Ovary (tissue), 9 donors: ENCODE data around the gene TPK1. TPM values are rescaled to one million over a fixed set of nuclear protein-coding genes. Genes with fewer than 3 reads are reported as not detected.

Experiments used
- DNase-seq, 5 donors: peaks; one replicate each; pipeline ENCODE4 v3.0.0-alpha.2; 2019 to 2020
- H3K27ac ChIP-seq, 2 donors: fragments of 200-600 bp; one replicate each; pipeline versions ENCODE4 v1.5.1 to v1.8.0; 2019 to 2022
- H3K27me3 ChIP-seq: fragments of 200-600 bp; one replicate; pipeline ENCODE4 v1.8.0; 2022
- H3K36me3 ChIP-seq: fragments of 200-600 bp; sonication (generic); one replicate; pipeline ENCODE4 v1.5.1; 2019
- H3K4me1 ChIP-seq: one replicate; pipeline ENCODE4 v1.8.1; 2013; ENCODE audit warnings: mild to moderate bottlenecking, moderate library complexity; ENCODE audit not compliant: insufficient read depth
- H3K4me3 ChIP-seq: fragments of 200-600 bp; sonication (generic); one replicate; pipeline ENCODE4 v1.5.1; 2017
- H3K9me3 ChIP-seq, 2 donors: fragments of 200-600 bp in 1 of 2; sonication (generic) in 1 of 2; one replicate each; pipeline versions ENCODE4 v1.5.1 to v1.8.1; 2013 to 2019; ENCODE audit warnings: mild to moderate bottlenecking in 1 of 2, moderate library complexity in 1 of 2
- EP300 ChIP-seq: sonication (generic); formaldehyde crosslinking; IDR thresholded peaks from one replicate; pipeline ENCODE4 v1.6.1; 2017; ENCODE audit warnings: antibody characterized with exemption
- POLR2A ChIP-seq: fragments of 450-650 bp; IDR thresholded peaks from one replicate; pipeline ENCODE4 v1.6.1; 2017; ENCODE audit warnings: antibody characterized with exemption, mild to moderate bottlenecking, moderate library complexity
- WGBS, 3 donors: extraction: QIAGEN DNeasy Blood & Tissue Kit in 1 of 3; methylation state at CpG; one replicate each; pipeline versions ENCODE4 v1.1.5 to v1.1.7; 2013 to 2017; 5-methylcytosine and 5-hydroxymethylcytosine counted together
- intact Hi-C, 4 donors: fragments of 100-400 bp; cut with DNase I; formaldehyde crosslinking; loops; one replicate each; pipeline versions ENCODE4 v1.11.0 to v1.15.1; 2022 to 2023
- polyA plus RNA-seq, 2 donors: library from polyadenylated mRNA; stranded (reverse); fragments of 200-250 nt in 1 of 2; fragments of 350-450 nt in 1 of 2; fragmentation: Illumina TruSeq in 1 of 2; extraction: RNeasy Lipid Tissue Mini Kit (QIAGEN cat#74804) in 1 of 2; gene quantifications; one replicate each; pipeline ENCODE4 v1.2.3, GENCODE V29; 2013 to 2014
- total RNA-seq, 7 donors: library from RNA; depleted of rRNA in 2 of 7; stranded (reverse); fragments of >200 nt in 2 of 7; fragmentation: NEBNext Ultra II Directional in 3 of 7; extraction: Animal tissue kit (Norgen Biotek cat#: 25700) in 3 of 7; gene quantifications; one replicate each; pipeline versions ENCODE4 v1.1.0 to v1.2.4, GENCODE V29; 2016 to 2023
- TF ChIP-seq, protein P1 (sequence below), 3 donors: fragments of 450-650 bp in 2 of 3; fragments of 200-600 bp in 1 of 3; IDR thresholded peaks; one replicate each; pipeline versions ENCODE4 v1.5.1 to v1.8.0; 2016 to 2022; ENCODE audit warnings: antibody characterized with exemption in 3 of 3, mild to moderate bottlenecking in 1 of 3
- donor health status: DM: no; HTN: no; CAD: no; lungs with moderate emphysema.
- donor health status: DM: no; HTN: no; CAD: no.
- donor health status: Bipolar disorder and iron deficiency.
- donor health status: DM: yes; HTN: yes; CAD: no.
- donor health status: DM: no; HTN: no; CAD: no.
- donor health status: DM: yes; HTN: yes; CAD: no.

TPK1 gene
- total and polyA plus RNA-seq, 9 donors: 3.2 to 13.1 (median 4.6) TPM

DNA sequence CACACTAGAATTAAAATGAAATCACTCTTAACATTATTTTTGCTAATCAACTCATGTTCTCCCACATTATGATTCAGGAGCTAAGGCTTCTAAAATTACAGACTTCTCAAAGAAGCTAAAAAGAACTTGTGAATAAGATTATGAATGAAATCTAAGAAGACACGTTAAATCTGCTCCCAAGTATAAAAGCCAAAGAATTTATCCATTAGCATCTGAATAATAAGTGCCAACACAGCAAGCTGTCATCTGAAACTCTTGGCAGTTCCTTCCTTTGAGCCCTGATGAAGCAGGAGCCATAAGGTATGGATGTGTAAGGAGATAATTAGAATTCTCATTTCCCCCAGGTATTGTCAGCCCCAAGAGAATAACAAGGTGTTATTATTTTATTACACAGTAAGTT, 50.3 kb downstream of the TPK1 start:
- H3K4me3 ChIP-seq: no peak overlapping the region
- intact Hi-C loops: no loop called here
- DNase-seq: no peak
- no peaks in the 10 kb centered on the region for H3K27me3 ChIP-seq
- no peak for TF ChIP-seq EP300
- TF ChIP-seq, protein P1, sequence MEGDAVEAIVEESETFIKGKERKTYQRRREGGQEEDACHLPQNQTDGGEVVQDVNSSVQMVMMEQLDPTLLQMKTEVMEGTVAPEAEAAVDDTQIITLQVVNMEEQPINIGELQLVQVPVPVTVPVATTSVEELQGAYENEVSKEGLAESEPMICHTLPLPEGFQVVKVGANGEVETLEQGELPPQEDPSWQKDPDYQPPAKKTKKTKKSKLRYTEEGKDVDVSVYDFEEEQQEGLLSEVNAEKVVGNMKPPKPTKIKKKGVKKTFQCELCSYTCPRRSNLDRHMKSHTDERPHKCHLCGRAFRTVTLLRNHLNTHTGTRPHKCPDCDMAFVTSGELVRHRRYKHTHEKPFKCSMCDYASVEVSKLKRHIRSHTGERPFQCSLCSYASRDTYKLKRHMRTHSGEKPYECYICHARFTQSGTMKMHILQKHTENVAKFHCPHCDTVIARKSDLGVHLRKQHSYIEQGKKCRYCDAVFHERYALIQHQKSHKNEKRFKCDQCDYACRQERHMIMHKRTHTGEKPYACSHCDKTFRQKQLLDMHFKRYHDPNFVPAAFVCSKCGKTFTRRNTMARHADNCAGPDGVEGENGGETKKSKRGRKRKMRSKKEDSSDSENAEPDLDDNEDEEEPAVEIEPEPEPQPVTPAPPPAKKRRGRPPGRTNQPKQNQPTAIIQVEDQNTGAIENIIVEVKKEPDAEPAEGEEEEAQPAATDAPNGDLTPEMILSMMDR (IDR thresholded peaks at IDR 0.05): no peak
- TF ChIP-seq POLR2A: no peak
- WGBS, 3 donors: 85 to 92% (median 89%) methylated on average over 1 of the region's 1 CpG
- no peaks in the 10 kb centered on the region for H3K36me3 ChIP-seq
- no peaks in the 10 kb centered on the region for H3K9me3 ChIP-seq
- no peaks in the 10 kb centered on the region for H3K4me1 ChIP-seq
- H3K27ac ChIP-seq: no peak overlapping the region

DNA sequence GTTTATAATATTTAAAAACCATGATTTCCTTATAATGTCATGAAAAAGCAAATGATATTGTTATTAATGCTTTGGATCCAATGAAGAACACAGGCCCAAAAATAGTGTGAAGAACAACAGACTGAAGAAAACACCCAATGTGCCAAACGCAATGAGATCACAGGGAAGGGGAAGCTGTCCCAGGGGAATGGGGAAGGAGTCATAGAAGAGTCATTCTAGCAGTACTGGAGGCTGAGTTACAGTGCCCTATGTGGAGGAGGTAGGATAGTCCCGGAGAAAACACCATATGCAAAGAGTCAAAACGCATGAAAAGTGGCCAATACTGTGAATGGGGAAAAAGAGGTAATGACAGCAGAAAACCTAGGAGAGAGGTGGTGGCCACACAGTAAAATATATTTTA, 50.9 kb downstream of the TPK1 start:
- intact Hi-C loops: no loop called here
- Histone ChIP-seq H3K36me3 (no peaks in the 10 kb centered on the region), H3K9me3 (no peaks in the 10 kb centered on the region), H3K27me3 (no peaks in the 10 kb centered on the region), H3K27ac (no peak overlapping the region), H3K4me1 (no peaks in the 10 kb centered on the region), H3K4me3 (no peak overlapping the region)
- WGBS, 3 donors: 58 to 72% (median 68%) methylated on average over 3 of the region's 3 CpGs
- no peak for TF ChIP-seq EP300
- TF ChIP-seq POLR2A: no peak
- TF ChIP-seq, protein P1 (IDR thresholded peaks at IDR 0.05): no peak
- no peak for DNase-seq

DNA sequence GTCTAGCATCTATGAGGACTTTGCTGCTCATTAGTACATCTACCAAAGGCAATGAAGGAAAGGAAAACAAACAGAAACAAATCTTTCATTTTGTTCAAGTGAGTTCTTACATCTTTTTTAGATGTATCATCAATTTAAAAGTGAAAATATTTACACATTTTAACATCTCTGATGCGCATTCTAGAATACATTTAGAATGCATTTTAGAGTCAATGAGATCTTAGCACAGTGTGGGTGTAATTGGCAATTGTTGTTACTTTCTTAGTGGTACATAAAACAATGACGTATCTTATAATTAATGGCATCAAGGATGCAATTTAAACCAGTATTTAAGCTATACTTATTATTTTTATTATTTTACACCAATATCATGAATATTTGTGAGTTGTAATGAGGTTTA, 51.4 kb downstream of the TPK1 start:
- Histone ChIP-seq H3K36me3 (no peaks in the 10 kb centered on the region), H3K4me3 (no peak overlapping the region), H3K4me1 (no peaks in the 10 kb centered on the region), H3K27ac (no peak overlapping the region), H3K9me3 (no peaks in the 10 kb centered on the region), H3K27me3 (no peaks in the 10 kb centered on the region)
- no peak for DNase-seq
- TF ChIP-seq EP300 (no peak), POLR2A (no peak)
- TF ChIP-seq, protein P1 (IDR thresholded peaks at IDR 0.05): no peak
- intact Hi-C loops: no loop called here
- WGBS, 3 donors: 82 to 89% (median 89%) methylated on average over 2 of the region's 2 CpGs

DNA sequence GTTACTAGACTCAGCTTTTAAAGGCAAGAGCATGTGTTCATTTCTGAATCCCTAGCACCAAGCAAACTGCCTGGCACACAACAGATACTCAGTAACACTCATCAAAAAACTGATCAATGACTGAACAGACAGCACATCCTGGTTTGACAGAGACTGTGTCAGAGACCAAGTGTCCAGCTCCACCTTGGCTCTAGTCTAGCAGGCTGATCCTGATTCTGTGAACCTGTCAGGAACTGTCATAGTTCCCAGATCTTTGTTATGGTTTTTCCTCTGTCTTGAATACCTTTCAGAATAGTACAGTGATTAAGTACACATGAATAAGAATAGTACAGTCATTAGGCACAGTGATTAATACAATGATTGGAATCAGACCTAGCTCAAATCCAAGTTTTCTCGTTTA, 53.0 kb downstream of the TPK1 start:
- H3K4me3 ChIP-seq: no peak overlapping the region
- H3K27ac ChIP-seq: no peak overlapping the region
- no peaks in the 10 kb centered on the region for H3K36me3 ChIP-seq
- no peak for TF ChIP-seq POLR2A
- TF ChIP-seq, protein P1 (IDR thresholded peaks at IDR 0.05): no peak
- no peak for TF ChIP-seq EP300
- H3K27me3 ChIP-seq: no peaks in the 10 kb centered on the region
- no peaks in the 10 kb centered on the region for H3K9me3 ChIP-seq
- intact Hi-C loops: no loop called here
- WGBS, 3 donors: 32 to 83% (median 37%) methylated on average over 1 of the region's 1 CpG
- DNase-seq: no peak
- H3K4me1 ChIP-seq: no peaks in the 10 kb centered on the region
